ENCODE measurements around the gene TRIM26.
"Not testable (repeated sequence)": the region's sequence is repeated elsewhere in the genome, so short reads cannot be mapped to it uniquely, and the experiment has no call there.

TRIM26 gene

GRCh38 chr6:30169658-30170614 lies 43.3 kb downstream of the TRIM26 start:
- DNase-seq: peak; percentile 79 to 89

GRCh38 chr6:30168741-30169140 lies 44.5 kb downstream of the TRIM26 start:
- DNase-seq: no peak

- DNase-seq: no peak
Observed at GRCh38 chr6:30167101-30167500, 46.1 kb downstream of the TRIM26 start.

GRCh38 chr6:30165238-30165637 lies 48.0 kb downstream of the TRIM26 start:
- DNase-seq: not testable (repeated sequence)

- no peak for DNase-seq
Observed at GRCh38 chr6:30164714-30165113, 48.5 kb downstream of the TRIM26 start.

GRCh38 chr6:30163918-30164654 lies 49.1 kb downstream of the TRIM26 start:
- DNase-seq: no peak

- no peak for DNase-seq
Observed at GRCh38 chr6:30163090-30163917, 49.9 kb downstream of the TRIM26 start, which contains the start of gene TRIM15. TRIM15 (plus strand) TSS chr6:30163546; CDS start chr6:30163685, 139 bp downstream.

- DNase-seq: no peak
Observed at GRCh38 chr6:30162265-30163089, 50.7 kb downstream of the TRIM26 start.

- no peak for DNase-seq
Observed at GRCh38 chr6:30160785-30161531, 52.2 kb downstream of the TRIM26 start, which contains the start of gene TRIM10. TRIM10 (minus strand) TSS chr6:30161211; CDS start chr6:30160858, 353 bp downstream.

GRCh38 chr6:30160008-30160784 lies 53.0 kb downstream of the TRIM26 start:
- DNase-seq: no peak

GRCh38 chr6:30158475-30159040 lies 54.6 kb downstream of the TRIM26 start:
- DNase-seq: no peak

- DNase-seq: no peak
Observed at GRCh38 chr6:30157999-30158398, 55.2 kb downstream of the TRIM26 start.

- DNase-seq: no peak
Observed at GRCh38 chr6:30157581-30157980, 55.6 kb downstream of the TRIM26 start.

GRCh38 chr6:30156774-30157173 lies 56.4 kb downstream of the TRIM26 start:
- DNase-seq: no peak

GRCh38 chr6:30156262-30156599 lies 57.0 kb downstream of the TRIM26 start:
- DNase-seq: peak; percentile 57 to 60

GRCh38 chr6:30155520-30156261 lies 57.5 kb downstream of the TRIM26 start:
- no peak for DNase-seq

- DNase-seq: no peak
Observed at GRCh38 chr6:30154709-30155519, 58.3 kb downstream of the TRIM26 start.

GRCh38 chr6:30154061-30154460 lies 59.1 kb downstream of the TRIM26 start:
- no peak for DNase-seq
